IPS-18a (cell line): Measurements from ENCODE around the gene C4B.
"Not testable (repeated sequence)": the region's sequence is repeated elsewhere in the genome, so short reads cannot be mapped to it uniquely, and the experiment has no call there.

Source experiments
- H3K27ac ChIP-seq: one replicate; pipeline ENCODE4 v1.5.1; 2013; ENCODE audit warnings: low read length
- H3K27me3 ChIP-seq: one replicate; pipeline ENCODE4 v1.6.1; 2013; ENCODE audit warnings: mild to moderate bottlenecking, low read length; ENCODE audit not compliant: control insufficient read depth, insufficient read depth
- H3K36me3 ChIP-seq: one replicate; pipeline ENCODE4 v1.6.1; 2013; ENCODE audit warnings: low read depth, low read length; ENCODE audit not compliant: control insufficient read depth
- H3K4me1 ChIP-seq: one replicate; pipeline ENCODE4 v1.6.1; 2013; ENCODE audit warnings: low read depth, low read length; ENCODE audit not compliant: control insufficient read depth
- H3K4me3 ChIP-seq: one replicate; pipeline ENCODE4 v1.5.1; 2013; ENCODE audit warnings: low read length
- H3K9ac ChIP-seq: one replicate; pipeline ENCODE4 v1.6.1; 2013; ENCODE audit warnings: mild to moderate bottlenecking, low read length, moderate library complexity
- H3K9me3 ChIP-seq: one replicate; pipeline ENCODE4 v1.6.1; 2013; ENCODE audit warnings: low read depth, low read length; ENCODE audit not compliant: control insufficient read depth

C4B gene

DNA sequence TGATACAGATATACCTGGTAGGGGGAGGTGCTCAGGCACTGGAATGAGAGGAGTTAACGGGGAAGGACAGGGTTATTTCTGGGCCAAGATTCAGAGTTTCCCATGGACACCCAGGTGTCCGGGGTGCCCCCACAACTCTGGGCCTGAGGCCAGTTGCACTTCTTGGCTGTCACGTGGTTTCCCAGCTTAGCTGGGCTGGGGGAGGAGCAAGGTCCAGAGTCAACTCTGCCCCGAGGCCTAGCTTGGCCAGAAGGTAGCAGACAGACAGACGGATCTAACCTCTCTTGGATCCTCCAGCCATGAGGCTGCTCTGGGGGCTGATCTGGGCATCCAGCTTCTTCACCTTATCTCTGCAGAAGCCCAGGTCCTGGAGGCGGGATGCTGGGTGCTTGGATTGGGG lies at the start of gene C4B:
C4B (plus strand) TSS at position 249 of the 400 bp plus-strand sequence; CDS start at position 300, 51 bp downstream.
- not testable (repeated sequence) for H3K9ac ChIP-seq, H3K4me1 ChIP-seq, H3K4me3 ChIP-seq, H3K27me3 ChIP-seq, H3K36me3 ChIP-seq, H3K27ac ChIP-seq, H3K9me3 ChIP-seq

- H3K4me1 ChIP-seq: no peaks in the 10 kb centered on the region
- H3K9ac ChIP-seq: no peak overlapping the region
Observed at GRCh38 chr6:31965700-31966099, 48.9 kb upstream of the C4B start.

GRCh38 chr6:31966506-31966905 lies 48.1 kb upstream of the C4B start:
- H3K27me3 ChIP-seq: no peaks in the 10 kb centered on the region
- H3K9ac ChIP-seq: no peak overlapping the region
- no peak overlapping the region for H3K27ac ChIP-seq
- no peak overlapping the region for H3K4me3 ChIP-seq
- H3K36me3 ChIP-seq: peaks cover 67% of the 10 kb centered on the region
- no peaks in the 10 kb centered on the region for H3K9me3 ChIP-seq
- no peaks in the 10 kb centered on the region for H3K4me1 ChIP-seq

More at GRCh38 chr6:31965700-31966099, 48.9 kb upstream of the C4B start:
- Histone ChIP-seq H3K27ac (no peak overlapping the region), H3K27me3 (no peaks in the 10 kb centered on the region), H3K36me3 (peaks cover 70% of the 10 kb centered on the region), H3K4me3 (no peak overlapping the region), H3K9me3 (no peaks in the 10 kb centered on the region)

DNA sequence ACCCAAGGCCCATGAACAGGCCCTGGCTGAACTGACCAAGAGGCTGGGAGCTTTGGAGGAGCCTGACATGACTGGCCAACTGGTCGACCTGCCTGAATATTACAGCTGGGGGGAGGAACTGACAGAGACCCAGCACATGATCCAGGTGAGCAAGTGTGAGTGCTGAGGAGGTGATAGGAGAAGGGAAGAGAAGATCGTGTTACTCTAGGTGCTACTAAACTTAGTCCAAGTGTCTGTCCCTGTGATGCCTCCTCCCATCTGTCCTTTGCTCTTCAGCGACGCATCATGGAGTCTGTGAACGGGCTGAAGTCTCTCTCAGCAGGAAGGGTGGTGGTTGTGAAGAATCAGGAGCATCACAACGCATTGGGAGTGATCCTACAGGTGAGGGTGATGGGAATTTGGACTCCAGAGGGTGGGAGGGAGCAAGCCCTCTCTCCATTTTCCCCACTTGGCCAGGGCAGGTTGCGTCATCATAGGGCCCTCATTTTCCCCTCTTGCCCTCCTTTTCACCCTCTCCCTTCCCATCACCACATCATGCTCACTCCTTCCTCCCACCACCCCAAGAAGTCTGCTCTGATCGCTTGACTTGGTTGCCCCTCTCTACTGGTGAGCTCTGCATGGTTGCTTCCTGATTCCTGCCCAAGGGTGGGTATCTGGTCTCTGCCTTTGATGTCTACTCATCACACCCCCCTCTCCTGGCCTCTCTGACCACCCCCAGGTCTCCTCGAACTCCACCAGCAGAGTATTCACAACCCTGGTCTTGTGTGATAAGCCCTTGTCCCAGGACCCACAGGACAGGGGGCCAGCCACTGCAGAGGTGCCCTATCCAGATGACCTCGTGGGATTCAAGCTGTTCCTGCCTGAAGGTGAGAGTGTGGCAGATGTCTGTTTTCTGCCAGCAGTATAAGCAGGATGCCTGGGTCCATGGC lies 47.3 kb upstream of the C4B start:
- Histone ChIP-seq H3K4me1 (no peaks in the 10 kb centered on the region), H3K27me3 (no peaks in the 10 kb centered on the region), H3K27ac (no peak overlapping the region), H3K36me3 (peaks cover 59% of the 10 kb centered on the region), H3K9me3 (no peaks in the 10 kb centered on the region), H3K4me3 (no peak overlapping the region), H3K9ac (no peak overlapping the region)

DNA sequence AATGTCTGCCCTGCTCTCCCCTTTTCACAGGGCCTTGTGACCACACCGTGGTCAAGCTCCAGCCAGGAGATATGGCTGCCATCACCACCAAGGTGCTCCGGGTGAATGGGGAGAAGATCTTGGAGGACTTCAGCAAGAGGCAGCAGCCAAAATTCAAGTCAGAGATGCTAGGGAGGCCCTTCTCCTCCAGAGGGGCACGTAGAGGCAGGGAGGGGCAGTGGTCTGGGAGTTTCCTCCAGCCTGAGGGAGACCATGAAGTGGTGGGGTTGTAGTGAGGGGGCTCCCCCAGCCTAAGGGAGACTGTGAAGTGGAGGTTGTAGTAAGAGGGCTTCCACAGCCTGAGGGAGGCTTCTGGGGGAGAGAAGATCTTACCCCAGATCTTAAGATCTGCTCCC lies 46.7 kb upstream of the C4B start:
- H3K9ac ChIP-seq: no peak overlapping the region
- peaks cover 2% of the 10 kb centered on the region for H3K4me1 ChIP-seq
- no peaks in the 10 kb centered on the region for H3K9me3 ChIP-seq
- no peak overlapping the region for H3K27ac ChIP-seq
- no peak overlapping the region for H3K4me3 ChIP-seq
- no peaks in the 10 kb centered on the region for H3K27me3 ChIP-seq
- H3K36me3 ChIP-seq: peaks cover 52% of the 10 kb centered on the region

DNA sequence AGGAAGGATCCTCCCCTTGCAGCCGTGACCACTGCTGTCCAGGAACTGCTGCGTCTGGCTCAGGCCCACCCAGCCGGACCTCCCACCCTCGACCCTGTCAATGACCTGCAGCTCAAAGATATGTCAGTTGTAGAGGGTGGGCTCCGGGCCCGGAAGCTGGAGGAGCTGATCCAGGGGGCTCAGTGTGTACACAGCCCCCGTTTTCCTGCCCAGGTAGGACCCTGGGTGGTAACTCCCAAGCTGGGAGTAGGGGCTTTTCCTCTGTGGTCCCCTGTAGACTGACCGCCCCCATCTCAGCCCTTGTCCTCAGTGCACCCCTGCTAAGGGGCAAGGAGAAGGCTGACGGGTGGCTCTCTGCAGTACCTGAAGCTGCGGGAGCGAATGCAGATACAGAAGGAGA lies 46.3 kb upstream of the C4B start:
- Histone ChIP-seq H3K36me3 (peaks cover 48% of the 10 kb centered on the region), H3K4me1 (peaks cover 5% of the 10 kb centered on the region)

GRCh38 chr6:31968791-31969711 lies 45.5 kb upstream of the C4B start:
- Histone ChIP-seq H3K4me3 (no peak overlapping the region), H3K27me3 (no peaks in the 10 kb centered on the region), H3K27ac (no peak overlapping the region), H3K4me1 (peaks cover 5% of the 10 kb centered on the region), H3K36me3 (peaks cover 42% of the 10 kb centered on the region), H3K9ac (no peak overlapping the region), H3K9me3 (no peaks in the 10 kb centered on the region)

More for the DNA sequence above, 46.3 kb upstream of the C4B start:
- Histone ChIP-seq H3K9ac (no peak overlapping the region), H3K4me3 (no peak overlapping the region), H3K27ac (no peak overlapping the region), H3K27me3 (no peaks in the 10 kb centered on the region), H3K9me3 (no peaks in the 10 kb centered on the region)

- H3K9ac ChIP-seq: no peak overlapping the region
- no peak overlapping the region for H3K27ac ChIP-seq
- H3K4me1 ChIP-seq: peaks cover 5% of the 10 kb centered on the region
- H3K4me3 ChIP-seq: no peak overlapping the region
- peaks cover 36% of the 10 kb centered on the region for H3K36me3 ChIP-seq
- no peaks in the 10 kb centered on the region for H3K9me3 ChIP-seq
- no peaks in the 10 kb centered on the region for H3K27me3 ChIP-seq
Observed at GRCh38 chr6:31969712-31970603, 44.6 kb upstream of the C4B start.

DNA sequence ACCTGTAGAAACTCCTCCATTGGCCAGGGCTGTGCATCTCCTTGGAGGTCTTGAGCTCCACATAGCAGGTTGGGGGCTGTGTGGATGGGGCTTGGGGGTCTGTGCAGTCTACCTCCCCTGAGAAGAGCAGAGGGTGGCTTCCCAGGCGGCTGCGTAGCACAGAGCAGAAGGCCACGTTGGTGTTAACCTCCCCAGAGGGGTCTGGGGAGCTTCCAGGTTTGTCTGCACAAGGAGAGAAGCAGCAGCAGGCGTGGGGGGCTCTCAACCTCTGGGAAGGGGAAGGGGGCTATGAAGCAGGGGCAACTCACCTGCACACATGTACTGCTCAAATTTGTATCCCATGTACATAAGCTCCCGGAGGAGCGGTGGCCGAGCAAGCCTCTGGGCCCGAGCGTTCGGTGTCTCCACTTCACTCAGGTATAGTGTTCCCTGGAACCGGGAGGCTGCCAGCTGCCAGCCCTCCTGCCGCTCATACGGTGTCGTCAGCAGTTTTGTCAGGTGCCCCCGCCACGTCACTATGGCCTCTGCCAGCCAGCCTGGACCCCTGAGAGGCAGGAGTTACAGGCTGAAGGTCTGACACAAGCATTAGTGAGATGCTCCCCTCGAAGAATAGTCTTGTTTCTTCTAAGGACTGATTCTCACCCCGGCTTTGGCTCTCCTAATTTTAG lies 43.9 kb upstream of the C4B start:
- peak overlapping the region; percentile 91 for H3K4me3 ChIP-seq
- peaks cover 33% of the 10 kb centered on the region for H3K36me3 ChIP-seq

DNA sequence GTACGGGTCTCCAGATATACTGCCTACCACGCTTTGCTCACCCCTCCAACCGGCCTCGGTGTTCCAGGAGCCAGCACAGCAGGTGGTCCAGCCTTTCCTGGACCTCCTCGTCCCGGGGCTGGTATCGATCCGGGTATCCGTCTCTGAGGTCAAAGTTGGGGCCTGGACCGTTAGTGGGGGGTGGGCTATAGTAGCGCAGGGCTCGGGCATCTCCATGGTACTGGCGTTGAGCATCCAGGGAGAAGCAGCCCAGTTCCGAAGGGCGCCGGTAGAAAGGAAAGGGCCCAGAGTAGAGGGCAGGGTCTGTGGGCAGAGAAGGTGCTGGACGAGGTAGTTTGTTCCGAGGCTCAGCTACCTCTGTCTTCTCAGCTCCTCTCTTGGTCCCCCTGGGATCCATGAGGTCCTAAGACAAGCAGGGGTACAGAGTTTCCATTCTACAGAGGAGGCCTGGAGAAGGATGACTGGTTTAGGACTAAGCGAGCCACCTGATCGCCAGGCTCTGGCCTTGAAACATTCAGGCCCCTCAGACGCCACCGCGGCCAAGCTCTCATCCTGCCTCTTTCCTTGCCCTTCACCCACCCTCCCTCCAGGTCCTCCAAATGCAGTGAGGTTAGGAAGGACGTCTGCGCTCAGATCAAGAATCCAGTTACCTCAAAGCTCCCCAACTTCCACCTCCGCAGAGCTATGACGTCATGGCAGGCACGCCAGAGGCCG lies 43.2 kb upstream of the C4B start:
- Histone ChIP-seq H3K9ac (peak overlapping the region; percentile 59), H3K4me1 (peaks cover 5% of the 10 kb centered on the region), H3K9me3 (no peaks in the 10 kb centered on the region), H3K36me3 (peaks cover 28% of the 10 kb centered on the region), H3K27me3 (no peaks in the 10 kb centered on the region), H3K4me3 (peak overlapping the region; percentile 91), H3K27ac (peak overlapping the region; percentile 89)

More for the DNA sequence above, 43.9 kb upstream of the C4B start:
- Histone ChIP-seq H3K9me3 (no peaks in the 10 kb centered on the region), H3K9ac (no peak overlapping the region), H3K4me1 (peaks cover 5% of the 10 kb centered on the region), H3K27me3 (no peaks in the 10 kb centered on the region), H3K27ac (no peak overlapping the region)
